Measurements from ENCODE around the gene ANO1.

DNA sequence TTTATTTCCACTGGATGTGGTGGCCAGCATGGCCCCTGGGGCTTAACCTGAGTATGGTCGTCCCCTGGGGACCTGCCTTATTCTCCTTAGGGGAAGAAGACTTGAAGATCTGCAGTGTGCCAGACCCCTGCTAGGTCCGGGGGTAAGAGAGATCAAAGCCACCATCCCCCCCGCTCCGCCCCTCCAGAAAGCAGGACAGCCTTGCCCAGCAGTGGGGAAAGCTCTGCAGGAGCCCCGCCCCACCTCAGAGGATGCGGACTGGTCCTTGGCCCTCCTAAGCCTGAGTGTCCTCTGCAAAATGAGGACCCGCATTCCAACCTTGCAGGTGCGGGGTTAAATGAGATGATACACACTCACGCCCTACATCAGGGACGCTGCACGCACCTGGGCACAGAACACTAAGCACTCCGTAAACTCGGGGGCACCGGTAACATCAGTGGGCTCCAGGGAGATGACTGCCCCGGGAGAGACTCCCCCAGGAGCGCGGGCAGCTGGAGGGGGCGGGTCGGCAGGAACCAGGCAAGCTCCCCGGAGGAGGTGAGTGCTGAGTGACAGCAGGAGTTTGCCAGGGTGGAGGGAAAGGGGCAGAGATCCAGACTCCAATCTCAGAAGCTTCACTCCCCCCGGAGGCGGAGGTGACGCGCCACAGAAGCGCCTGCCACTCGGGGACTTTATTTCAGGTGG lies 564 bp upstream of the ANO1 start:
- TF ChIP-seq, protein P1, sequence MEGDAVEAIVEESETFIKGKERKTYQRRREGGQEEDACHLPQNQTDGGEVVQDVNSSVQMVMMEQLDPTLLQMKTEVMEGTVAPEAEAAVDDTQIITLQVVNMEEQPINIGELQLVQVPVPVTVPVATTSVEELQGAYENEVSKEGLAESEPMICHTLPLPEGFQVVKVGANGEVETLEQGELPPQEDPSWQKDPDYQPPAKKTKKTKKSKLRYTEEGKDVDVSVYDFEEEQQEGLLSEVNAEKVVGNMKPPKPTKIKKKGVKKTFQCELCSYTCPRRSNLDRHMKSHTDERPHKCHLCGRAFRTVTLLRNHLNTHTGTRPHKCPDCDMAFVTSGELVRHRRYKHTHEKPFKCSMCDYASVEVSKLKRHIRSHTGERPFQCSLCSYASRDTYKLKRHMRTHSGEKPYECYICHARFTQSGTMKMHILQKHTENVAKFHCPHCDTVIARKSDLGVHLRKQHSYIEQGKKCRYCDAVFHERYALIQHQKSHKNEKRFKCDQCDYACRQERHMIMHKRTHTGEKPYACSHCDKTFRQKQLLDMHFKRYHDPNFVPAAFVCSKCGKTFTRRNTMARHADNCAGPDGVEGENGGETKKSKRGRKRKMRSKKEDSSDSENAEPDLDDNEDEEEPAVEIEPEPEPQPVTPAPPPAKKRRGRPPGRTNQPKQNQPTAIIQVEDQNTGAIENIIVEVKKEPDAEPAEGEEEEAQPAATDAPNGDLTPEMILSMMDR (IDR thresholded peaks at IDR 0.05; ENCODE audit: insufficient read depth, low read depth, low read length), result no peak
- TF ChIP-seq EZH2 (IDR thresholded peaks at IDR 0.05; ENCODE audit: insufficient read depth, low read length), result no peak
